AG04450 (cell line): Measurements from ENCODE around the gene LRP2. TPM values are rescaled to one million over a fixed set of nuclear protein-coding genes. Genes with fewer than 3 reads are reported as not detected.

Experiments used
- CTCF ChIA-PET: fragments of 300-600, 350-600 bp; formaldehyde crosslinking; extraction: SDS; loops from one replicate; lab custom pipeline; 2022; ENCODE audit warnings: antibody characterized with exemption, inconsistent platforms; lab: Charles Lee
- POLR2A ChIA-PET: fragments of 350-600 bp; formaldehyde crosslinking; extraction: SDS; loops from one replicate; lab custom pipeline; 2021; ENCODE audit warnings: antibody characterized with exemption, inconsistent platforms; lab: Yijun Ruan, JAX
- DNase-seq: peaks from one replicate; pipeline ENCODE4 v3.0.0-alpha.2; 2011; ENCODE audit warnings: low read depth, low spot score
- H3K27ac ChIP-seq: one replicate; pipeline ENCODE4 v1.5.1; 2012; ENCODE audit warnings: low read depth, low read length, control low read depth
- H3K27me3 ChIP-seq: one replicate; pipeline ENCODE4 v1.6.0; 2012; ENCODE audit warnings: low read length; ENCODE audit not compliant: control insufficient read depth, insufficient read depth
- H3K4me3 ChIP-seq: 2 replicates; pipeline ENCODE4 v1.5.1; 2011; ENCODE audit warnings: mild to moderate bottlenecking, low read depth, low read length, control low read depth
- H3K9me3 ChIP-seq: 2 replicates; pipeline ENCODE4 v1.5.1; 2012; ENCODE audit warnings: low read length; ENCODE audit not compliant: control insufficient read depth, insufficient read depth
- CTCF ChIP-seq: IDR thresholded peaks from 2 replicates; pipeline ENCODE4 v1.5.1; 2011; ENCODE audit warnings: low read depth, low read length, control low read depth, inconsistent platforms
- polyA plus RNA-seq: library from polyadenylated mRNA; depleted of rRNA; stranded (reverse); fragments of >200 nt; gene quantifications from 2 replicates; pipeline ENCODE4 v1.2.3, GENCODE V29; 2011

Gene LRP2
- polyA plus RNA-seq, 1 experiment = not detected

- no peak for TF ChIP-seq CTCF
- Histone ChIP-seq H3K27me3 (no peaks in the 10 kb centered on the region), H3K9me3 (no peaks in the 10 kb centered on the region), H3K27ac (no peak overlapping the region), H3K4me3 (no peak overlapping the region)
- no peak for DNase-seq
- CTCF ChIA-PET = no interaction called here
- POLR2A ChIA-PET = no interaction called here
Measured at GRCh38 chr2:169247211-169247610, 115.1 kb downstream of the LRP2 start.

- H3K4me3 ChIP-seq = no peak overlapping the region
- ChIA-PET CTCF (no interaction called here), POLR2A (no interaction called here)
- no peak overlapping the region for H3K27ac ChIP-seq
- no peaks in the 10 kb centered on the region; the same call in 1 of the 2 replicates for H3K9me3 ChIP-seq
- H3K27me3 ChIP-seq = no peaks in the 10 kb centered on the region
- TF ChIP-seq CTCF = no peak
- no peak for DNase-seq
Measured at GRCh38 chr2:169240405-169240804, 121.9 kb downstream of the LRP2 start.

DNA sequence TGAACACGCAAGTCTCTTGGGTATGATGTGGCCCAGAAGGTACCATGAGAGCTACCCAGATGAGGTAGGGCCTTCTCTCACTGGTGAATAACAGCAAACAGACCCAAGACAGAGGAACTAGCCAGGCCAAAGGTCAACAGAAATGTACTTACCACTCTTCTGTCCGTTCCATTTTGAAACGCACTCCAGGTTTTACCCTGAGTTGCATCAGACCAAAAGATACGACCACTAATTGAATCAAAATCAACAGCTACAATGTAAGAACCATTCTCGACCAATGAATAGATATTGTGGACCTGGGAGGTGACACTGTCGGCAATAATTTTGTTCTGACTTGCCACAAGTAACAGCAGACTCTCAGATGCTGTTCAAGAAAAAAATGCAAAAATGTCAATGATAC is 124.4 kb downstream of the LRP2 start:
- no peak overlapping the region for H3K4me3 ChIP-seq
- no peak overlapping the region for H3K27ac ChIP-seq
- no peaks in the 10 kb centered on the region for H3K27me3 ChIP-seq
- ChIA-PET POLR2A (no interaction called here), CTCF (no interaction called here)
- DNase-seq = no peak
- H3K9me3 ChIP-seq = no peaks in the 10 kb centered on the region; the same call in 1 of the 2 replicates
- TF ChIP-seq CTCF = no peak

- no peak overlapping the region for H3K4me3 ChIP-seq
- no peak for TF ChIP-seq CTCF
- H3K27ac ChIP-seq = no peak overlapping the region
- no peaks in the 10 kb centered on the region; the same call in 1 of the 2 replicates for H3K9me3 ChIP-seq
- H3K27me3 ChIP-seq = no peaks in the 10 kb centered on the region
- CTCF ChIA-PET = no interaction called here
- POLR2A ChIA-PET = no interaction called here
- DNase-seq = no peak
Measured at GRCh38 chr2:169237286-169237685, 125.0 kb downstream of the LRP2 start.

DNA sequence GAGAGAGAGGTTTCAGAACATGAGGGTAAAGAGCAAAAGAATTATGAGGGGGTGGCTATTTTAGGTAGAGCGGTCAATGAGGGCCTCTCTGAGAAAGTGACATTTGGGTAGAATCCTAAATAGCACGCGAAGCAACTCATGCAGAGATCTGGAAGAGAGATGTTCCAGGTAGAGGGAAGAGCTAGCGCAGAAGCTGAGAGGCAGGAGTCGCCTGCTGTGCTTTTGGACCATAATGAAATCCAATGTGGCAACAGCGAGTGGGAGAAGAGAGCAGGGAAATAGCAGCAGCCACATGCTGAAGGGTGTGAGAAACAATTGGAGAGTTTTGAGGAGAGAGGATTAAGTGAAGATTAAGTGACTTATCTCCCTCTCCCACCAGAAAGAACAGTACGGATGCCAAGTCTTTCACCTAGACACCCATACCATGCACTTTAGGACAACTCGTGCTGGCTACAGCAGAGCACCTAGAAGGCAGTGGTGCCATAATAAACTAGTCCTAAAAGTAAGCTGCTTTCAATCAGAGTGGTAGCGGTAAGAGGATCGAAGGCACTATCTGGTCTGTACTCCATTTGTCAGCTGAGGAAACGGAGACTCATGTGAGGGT is 129.7 kb downstream of the LRP2 start:
- Histone ChIP-seq H3K27me3 (no peaks in the 10 kb centered on the region), H3K27ac (no peak overlapping the region), H3K4me3 (no peak overlapping the region), H3K9me3 (no peaks in the 10 kb centered on the region; the same call in 1 of the 2 replicates)
- ChIA-PET CTCF (interaction anchor here (1.0 to 1.2 kb wide), 2 partner anchors 101 to 271 kb away, joined by 3 to 4 read pairs; no protein-coding TSS in a partner anchor), POLR2A (no interaction called here)
- no peak for DNase-seq
- no peak for TF ChIP-seq CTCF
